ENCODE results near the gene PHF12. TPM values are rescaled to one million over a fixed set of nuclear protein-coding genes. Genes with fewer than 3 reads are reported as not detected.

The PHF12 gene
- total RNA-seq, 1 experiment from 2014 or later = 36.0 TPM

DNA sequence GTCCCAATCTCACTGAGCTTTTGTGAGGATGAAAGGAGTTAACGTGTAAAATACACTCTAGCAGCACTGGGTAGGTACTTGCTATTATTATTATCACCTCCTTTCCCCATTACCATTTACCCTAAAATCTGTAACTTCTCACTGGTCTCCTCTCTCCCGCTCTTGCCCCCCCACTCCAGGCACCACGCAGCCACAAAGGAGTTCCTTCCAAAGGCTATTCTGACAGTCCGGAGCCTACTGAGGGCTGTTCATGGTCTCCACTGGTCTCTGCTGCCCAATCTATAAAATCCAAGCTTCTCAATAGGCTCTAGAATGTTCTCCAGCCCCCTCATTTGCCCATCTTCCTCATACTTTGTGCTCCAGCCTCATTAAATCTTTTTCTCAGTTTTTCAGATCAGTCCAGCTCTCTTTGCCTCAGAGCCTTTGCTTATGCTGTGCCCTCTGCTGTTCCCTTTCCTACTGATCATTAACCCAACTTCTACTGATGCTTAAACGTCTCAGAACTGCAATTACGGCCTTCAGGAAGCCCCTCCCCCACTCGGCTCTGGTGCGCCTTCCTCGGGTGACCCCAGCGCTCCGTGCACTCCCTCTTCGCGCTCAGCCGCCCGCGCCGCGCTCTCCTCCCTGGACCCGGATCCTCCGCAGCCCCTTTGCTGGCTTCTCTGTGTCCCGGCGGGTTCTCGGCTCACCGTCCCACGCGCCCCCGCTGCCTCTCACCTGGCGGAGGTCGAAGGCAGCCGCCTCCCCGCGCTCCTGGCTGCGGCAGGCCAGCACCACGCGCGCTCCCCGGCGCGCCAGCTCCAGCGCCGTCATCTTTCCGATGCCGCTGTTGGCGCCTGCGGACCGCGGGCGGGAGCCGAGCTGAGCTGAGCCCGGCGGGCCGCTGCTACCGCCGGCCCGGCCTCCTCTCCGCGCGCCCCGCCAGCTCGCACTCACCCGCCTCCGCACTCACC lies 49.2 kb downstream of the PHF12 start:
- peaks cover 18% of the 10 kb centered on the region for H3K4me1 ChIP-seq (replicated peaks; ENCODE audit: insufficient read depth)
- intact Hi-C loops (cut with micrococcal nuclease; ENCODE audit: unreplicated experiment) = loop anchor here (5.0 kb wide), 3 partner anchors 140 to 255 kb away; partner anchors contain the start of genes BLTP2, RAB34 and RPL23A
- ChIA-PET POLR2A (ENCODE audit: unreplicated experiment) (no interaction called here), CTCF (interaction anchor here (0.6 kb wide), 2 partner anchors 77 to 103 kb away, joined by 3 to 9 read pairs; no protein-coding TSS in a partner anchor)
- peaks cover 49% of the 10 kb centered on the region for H3F3A ChIP-seq (ENCODE audit: insufficient read depth, low read depth)
- H3K9me2 ChIP-seq (ENCODE audit: insufficient read depth) = no peaks in the 10 kb centered on the region
- H3K27ac ChIP-seq = no peak overlapping the region
- H3K9me3 ChIP-seq (ENCODE audit: insufficient read depth, low read depth) = no peaks in the 10 kb centered on the region
- H2AFZ ChIP-seq = peak overlapping the region; percentile 89
- H3K79me2 ChIP-seq (ENCODE audit: low read depth) = peaks cover 16% of the 10 kb centered on the region
- no peaks in the 10 kb centered on the region for H3K36me3 ChIP-seq (ENCODE audit: low read depth)
- DNase-seq = no peak
- no peaks in the 10 kb centered on the region; the same call in 1 of the 2 replicates for H4K20me1 ChIP-seq (ENCODE audit: insufficient read depth)
- BruUV-seq (replicated peaks) = no TSS peak
- peak overlapping the region; percentile 73 for H3K4me3 ChIP-seq
- TF ChIP-seq EZH2 (IDR thresholded peaks at IDR 0.05; ENCODE audit: low read depth) = no peak
- TF ChIP-seq, protein P1, sequence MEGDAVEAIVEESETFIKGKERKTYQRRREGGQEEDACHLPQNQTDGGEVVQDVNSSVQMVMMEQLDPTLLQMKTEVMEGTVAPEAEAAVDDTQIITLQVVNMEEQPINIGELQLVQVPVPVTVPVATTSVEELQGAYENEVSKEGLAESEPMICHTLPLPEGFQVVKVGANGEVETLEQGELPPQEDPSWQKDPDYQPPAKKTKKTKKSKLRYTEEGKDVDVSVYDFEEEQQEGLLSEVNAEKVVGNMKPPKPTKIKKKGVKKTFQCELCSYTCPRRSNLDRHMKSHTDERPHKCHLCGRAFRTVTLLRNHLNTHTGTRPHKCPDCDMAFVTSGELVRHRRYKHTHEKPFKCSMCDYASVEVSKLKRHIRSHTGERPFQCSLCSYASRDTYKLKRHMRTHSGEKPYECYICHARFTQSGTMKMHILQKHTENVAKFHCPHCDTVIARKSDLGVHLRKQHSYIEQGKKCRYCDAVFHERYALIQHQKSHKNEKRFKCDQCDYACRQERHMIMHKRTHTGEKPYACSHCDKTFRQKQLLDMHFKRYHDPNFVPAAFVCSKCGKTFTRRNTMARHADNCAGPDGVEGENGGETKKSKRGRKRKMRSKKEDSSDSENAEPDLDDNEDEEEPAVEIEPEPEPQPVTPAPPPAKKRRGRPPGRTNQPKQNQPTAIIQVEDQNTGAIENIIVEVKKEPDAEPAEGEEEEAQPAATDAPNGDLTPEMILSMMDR (conservative IDR thresholded peaks at IDR 0.05) = no peak
- peak overlapping the region; percentile 83 for H3K4me2 ChIP-seq
- H3K27me3 ChIP-seq (ENCODE audit: insufficient read depth, low read depth) = no peaks in the 10 kb centered on the region

DNA sequence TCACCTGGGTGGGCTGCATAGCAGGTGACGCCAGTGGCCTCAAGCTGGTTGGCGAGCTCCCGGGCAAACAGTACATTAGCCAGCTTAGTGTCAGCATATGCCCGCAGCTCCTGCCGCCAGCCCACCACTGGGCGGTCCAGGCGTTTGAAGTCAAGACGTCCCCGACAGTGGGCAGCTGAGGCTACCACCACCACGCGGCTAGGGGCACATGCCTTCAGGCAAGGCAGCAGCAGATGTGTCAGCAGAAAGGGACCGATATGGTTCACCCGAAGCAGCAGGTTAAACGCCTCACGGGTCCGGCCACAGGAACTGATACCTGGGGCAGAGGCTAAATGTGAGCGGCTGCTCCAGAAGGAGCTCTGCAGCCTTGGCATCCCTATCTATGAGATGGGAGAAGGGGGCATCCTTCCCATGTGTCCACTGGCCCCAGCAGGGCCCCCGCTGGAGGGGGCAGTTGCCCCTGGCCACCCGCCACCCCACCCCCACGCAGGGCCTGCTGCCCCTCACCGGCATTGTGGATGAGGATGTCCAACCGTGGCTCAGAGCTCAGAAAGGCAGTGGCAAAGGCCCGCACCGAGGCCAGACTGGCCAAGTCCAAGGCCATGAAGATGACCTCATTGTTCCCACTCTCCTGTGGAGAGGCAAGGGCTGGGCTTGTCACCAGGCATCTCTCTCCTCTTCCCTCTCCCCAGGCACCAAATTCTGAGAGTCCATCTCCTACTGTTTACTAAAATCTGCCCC lies 50.2 kb downstream of the PHF12 start:
- TF ChIP-seq, protein P1 (conservative IDR thresholded peaks at IDR 0.05) = no peak
- no peak for TF ChIP-seq EZH2 (IDR thresholded peaks at IDR 0.05; ENCODE audit: low read depth)
- no TSS peak for BruUV-seq (replicated peaks)
- DNase-seq = no peak
- Histone ChIP-seq H3K27ac (no peak overlapping the region), H2AFZ (no peak overlapping the region), H3K36me3 (ENCODE audit: low read depth) (no peaks in the 10 kb centered on the region), H3K9me2 (ENCODE audit: insufficient read depth) (no peaks in the 10 kb centered on the region), H3K79me2 (ENCODE audit: low read depth) (peaks cover 16% of the 10 kb centered on the region), H3F3A (ENCODE audit: insufficient read depth, low read depth) (peaks cover 55% of the 10 kb centered on the region), H3K9me3 (ENCODE audit: insufficient read depth, low read depth) (no peaks in the 10 kb centered on the region), H3K4me2 (peak overlapping the region; percentile 83), H3K27me3 (ENCODE audit: insufficient read depth, low read depth) (no peaks in the 10 kb centered on the region), H3K4me3 (peak overlapping the region; percentile 73; the same call in 1 of the 2 replicates), H4K20me1 (ENCODE audit: insufficient read depth) (no peaks in the 10 kb centered on the region), H3K4me1 (replicated peaks; ENCODE audit: insufficient read depth) (peaks cover 23% of the 10 kb centered on the region)
- ChIA-PET CTCF (no interaction called here), POLR2A (ENCODE audit: unreplicated experiment) (no interaction called here)
- intact Hi-C loops (cut with micrococcal nuclease; ENCODE audit: unreplicated experiment) = loop anchor here (5.0 kb wide), 3 partner anchors 139 to 254 kb away; partner anchors contain the start of genes BLTP2, RAB34 and RPL23A

DNA sequence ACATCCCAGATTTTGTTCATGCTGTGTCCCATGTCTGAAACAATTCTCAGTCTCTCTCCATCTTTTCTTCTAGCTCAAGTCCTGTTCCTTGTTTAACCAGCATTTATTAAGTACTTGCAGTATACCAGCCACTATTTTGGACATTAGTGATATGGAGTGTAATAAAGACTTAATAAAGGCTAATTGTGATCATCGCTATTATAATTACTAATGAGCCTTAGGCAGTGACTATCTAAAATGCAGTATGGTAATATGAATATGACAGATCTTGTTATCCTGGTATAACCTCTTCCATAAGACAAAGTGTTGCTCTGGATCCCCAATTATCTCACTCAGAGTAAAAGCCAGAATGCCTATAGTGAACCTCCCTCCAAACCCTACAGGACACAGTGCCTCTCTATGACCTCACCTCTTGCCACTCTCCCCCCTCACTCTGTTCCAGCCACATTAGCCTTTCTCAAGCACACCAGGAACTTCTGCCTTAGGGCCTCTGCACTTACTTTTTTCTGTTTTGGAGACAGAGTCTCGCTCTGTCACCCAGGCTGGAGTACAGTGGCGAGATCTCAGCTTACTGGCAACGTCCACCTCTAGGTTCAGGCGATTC lies 52.0 kb downstream of the PHF12 start:
- DNase-seq = no peak
- ChIA-PET POLR2A (ENCODE audit: unreplicated experiment) (no interaction called here), CTCF (interaction anchor here (1.4 kb wide), 1 partner anchor 137 kb away, joined by 3 read pairs; no protein-coding TSS in a partner anchor)
- no peaks in the 10 kb centered on the region for H3K36me3 ChIP-seq (ENCODE audit: low read depth)
- no peak overlapping the region for H3K4me2 ChIP-seq
- no peaks in the 10 kb centered on the region for H3K27me3 ChIP-seq (ENCODE audit: insufficient read depth, low read depth)
- H3K27ac ChIP-seq = no peak overlapping the region
- BruUV-seq (replicated peaks) = no TSS peak
- no peak overlapping the region for H3K4me3 ChIP-seq
- no peaks in the 10 kb centered on the region for H4K20me1 ChIP-seq (ENCODE audit: insufficient read depth)
- H3K9me3 ChIP-seq (ENCODE audit: insufficient read depth, low read depth) = no peaks in the 10 kb centered on the region
- peaks cover 20% of the 10 kb centered on the region for H3K79me2 ChIP-seq (ENCODE audit: low read depth)
- intact Hi-C loops (cut with micrococcal nuclease; ENCODE audit: unreplicated experiment) = no loop called here
- H2AFZ ChIP-seq = no peak overlapping the region
- H3K4me1 ChIP-seq (replicated peaks; ENCODE audit: insufficient read depth) = peaks cover 28% of the 10 kb centered on the region
- H3F3A ChIP-seq (ENCODE audit: insufficient read depth, low read depth) = peaks cover 40% of the 10 kb centered on the region
- H3K9me2 ChIP-seq (ENCODE audit: insufficient read depth) = no peaks in the 10 kb centered on the region
- TF ChIP-seq EZH2 (IDR thresholded peaks at IDR 0.05; ENCODE audit: low read depth) = no peak
- TF ChIP-seq, protein P1 (conservative IDR thresholded peaks at IDR 0.05) = no peak
